Panc1 (cell line): ENCODE measurements around the gene MYOZ2.

Experiments used
- POLR2AphosphoS5 ChIP-seq: IDR thresholded peaks from 2 replicates; pipeline ENCODE4 v1.6.1; 2012; ENCODE audit warnings: mild to moderate bottlenecking, low read depth, low read length, moderate library complexity
- TF ChIP-seq, protein P1 (sequence below): fragments of 450-650 bp; IDR thresholded peaks from 2 replicates; pipeline ENCODE4 v1.5.1; 2017; ENCODE audit warnings: mild to moderate bottlenecking

DNA sequence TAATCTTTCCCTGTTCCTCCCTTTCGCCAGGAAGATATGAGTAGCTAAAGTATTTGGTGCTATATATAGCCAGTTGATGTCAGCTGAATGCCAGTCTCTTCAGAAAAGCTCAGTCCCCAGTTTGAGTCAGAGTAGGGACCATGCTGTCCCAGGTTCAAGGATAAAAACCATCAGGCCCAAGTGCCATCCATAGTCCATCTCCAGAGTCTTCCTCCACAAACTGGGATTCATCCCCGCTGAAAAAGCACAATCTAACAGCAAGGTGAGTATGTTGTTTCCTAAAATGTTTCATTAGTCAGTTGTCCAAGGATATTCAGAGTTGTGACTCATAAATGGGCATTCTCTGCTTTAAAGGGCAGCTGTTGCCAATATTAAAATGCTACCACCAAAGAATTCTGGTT lies at the start of gene MYOZ2:
- TF ChIP-seq, protein P1, sequence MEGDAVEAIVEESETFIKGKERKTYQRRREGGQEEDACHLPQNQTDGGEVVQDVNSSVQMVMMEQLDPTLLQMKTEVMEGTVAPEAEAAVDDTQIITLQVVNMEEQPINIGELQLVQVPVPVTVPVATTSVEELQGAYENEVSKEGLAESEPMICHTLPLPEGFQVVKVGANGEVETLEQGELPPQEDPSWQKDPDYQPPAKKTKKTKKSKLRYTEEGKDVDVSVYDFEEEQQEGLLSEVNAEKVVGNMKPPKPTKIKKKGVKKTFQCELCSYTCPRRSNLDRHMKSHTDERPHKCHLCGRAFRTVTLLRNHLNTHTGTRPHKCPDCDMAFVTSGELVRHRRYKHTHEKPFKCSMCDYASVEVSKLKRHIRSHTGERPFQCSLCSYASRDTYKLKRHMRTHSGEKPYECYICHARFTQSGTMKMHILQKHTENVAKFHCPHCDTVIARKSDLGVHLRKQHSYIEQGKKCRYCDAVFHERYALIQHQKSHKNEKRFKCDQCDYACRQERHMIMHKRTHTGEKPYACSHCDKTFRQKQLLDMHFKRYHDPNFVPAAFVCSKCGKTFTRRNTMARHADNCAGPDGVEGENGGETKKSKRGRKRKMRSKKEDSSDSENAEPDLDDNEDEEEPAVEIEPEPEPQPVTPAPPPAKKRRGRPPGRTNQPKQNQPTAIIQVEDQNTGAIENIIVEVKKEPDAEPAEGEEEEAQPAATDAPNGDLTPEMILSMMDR: no peak
- no peak for TF ChIP-seq POLR2AphosphoS5
